K562 (cell line): ENCODE results near the gene HBQ1. TPM values are rescaled to one million over a fixed set of nuclear protein-coding genes. Genes with fewer than 3 reads are reported as not detected.
A peak's percentile ranks its signal among the peaks of the same experiment; 100 is the strongest.

Source experiments
- ATAC-seq: fragments of 200-7000 bp; cut with Tn5 transposase; 3 replicates; pipeline ENCODE4 v1.9.1; 2020; ENCODE audit warnings: moderate library complexity
- BruUV-seq: library from RNA; stranded (reverse); fragments of 400-500 nt; replicated peaks from 2 replicates; lab custom pipeline; 2021; lab: Mats Ljungman, UMichigan
- CTCF ChIA-PET: fragments of 300-600 bp; formaldehyde crosslinking; extraction: SDS; loops from one replicate; lab custom pipeline; 2021; ENCODE audit warnings: low intra/inter-chr PET ratio; lab: Yijun Ruan, JAX
- POLR2A ChIA-PET: fragments of 300-600, 350-650 bp; sonication (Branson Sonifier 250); formaldehyde crosslinking; extraction: SDS; loops from one replicate; lab custom pipeline; 2021; ENCODE audit warnings: antibody characterized with exemption, inconsistent platforms; lab: Yijun Ruan, JAX
- DNase-seq, 4 experiments: peaks; one replicate each; pipeline versions ENCODE4 v3.0.0 to v3.0.0-alpha.2; 2011 to 2018; ENCODE audit warnings: low spot score in 3 of 4, mixed read lengths in 3 of 4; ENCODE audit errors: extremely low read depth in 1 of 4
- FAIRE-seq: peaks from 2 replicates; lab custom pipeline; 2011; peaks lifted over from hg19 to GRCh38; lab: Jason Lieb, UNC
- H2AFZ ChIP-seq: 2 replicates; pipeline ENCODE4 v1.6.0; 2011; ENCODE audit warnings: low read depth, low read length, control low read depth, inconsistent platforms
- H3K27ac ChIP-seq: fragments of 200-600 bp; 3 replicates; pipeline ENCODE4 v1.8.0; 2011; ENCODE audit warnings: low read depth, mild to moderate bottlenecking, control low read depth, inconsistent platforms, low read length, moderate library complexity, mixed read lengths; ENCODE audit errors: extremely low read depth
- H3K27me3 ChIP-seq, 2 experiments: fragments of 300-600 bp in 1 of 2; 2 replicates in 1 of 2; 3 replicates in 1 of 2; pipeline versions ENCODE4 v1.6.0 to v1.8.0; 2011; ENCODE audit warnings: inconsistent platforms in 2 of 2, low read length in 2 of 2, mild to moderate bottlenecking in 1 of 2, mixed read lengths in 1 of 2, moderate library complexity in 1 of 2; ENCODE audit not compliant: control insufficient read depth in 2 of 2, insufficient read depth in 2 of 2
- H3K36me3 ChIP-seq: fragments of 300-600 bp; 3 replicates; pipeline ENCODE4 v1.8.0; 2011; ENCODE audit warnings: mild to moderate bottlenecking, low read length, inconsistent platforms; ENCODE audit not compliant: control insufficient read depth, insufficient read depth
- H3K4me1 ChIP-seq, 2 experiments: fragments of 200-600 bp in 1 of 2; replicated peaks in 1 of 2; 2 replicates in 1 of 2; 3 replicates in 1 of 2; pipeline versions ENCODE4 v1.5.1 to v1.8.0; 2011; ENCODE audit warnings: inconsistent platforms in 2 of 2, low read length in 2 of 2, mild to moderate bottlenecking in 1 of 2, mixed read lengths in 1 of 2, moderate library complexity in 1 of 2; ENCODE audit not compliant: control insufficient read depth in 2 of 2, insufficient read depth in 2 of 2
- H3K4me2 ChIP-seq: 2 replicates; pipeline ENCODE4 v1.6.1; 2011; ENCODE audit warnings: low read length, control low read depth, inconsistent platforms, mixed read lengths; ENCODE audit not compliant: insufficient read depth
- H3K4me3 ChIP-seq: fragments of 200-600 bp; sonication (generic), shearing (Covaris generic); 2 replicates; pipeline ENCODE4 v1.5.1; 2016; ENCODE audit warnings: control low read depth, inconsistent platforms
- H3K79me2 ChIP-seq: fragments of 200-600 bp; 3 replicates; pipeline ENCODE4 v1.8.0; 2011; ENCODE audit warnings: low read length, inconsistent platforms; ENCODE audit not compliant: control insufficient read depth, insufficient read depth
- H3K9ac ChIP-seq, 2 experiments: 2 replicates each; pipeline versions ENCODE4 v1.6.0 to v1.6.1; 2011; ENCODE audit warnings: low read depth in 2 of 2, low read length in 2 of 2, control low read depth in 1 of 2, inconsistent platforms in 1 of 2, mild to moderate bottlenecking in 1 of 2, mixed read lengths in 1 of 2; ENCODE audit not compliant: insufficient read depth in 1 of 2
- H3K9me1 ChIP-seq: one replicate; pipeline ENCODE4 v1.6.0; 2011; ENCODE audit warnings: inconsistent platforms, mild to moderate bottlenecking, low read length, moderate library complexity; ENCODE audit not compliant: control insufficient read depth, insufficient read depth
- H3K9me3 ChIP-seq: replicated peaks from 2 replicates; pipeline ENCODE4 v1.5.1; 2011; ENCODE audit warnings: low read depth, low read length, inconsistent platforms; ENCODE audit not compliant: control insufficient read depth, insufficient read depth
- H4K20me1 ChIP-seq: replicated peaks from 2 replicates; pipeline ENCODE4 v1.6.1; 2011; ENCODE audit warnings: low read length, inconsistent platforms, mixed read lengths; ENCODE audit not compliant: control insufficient read depth, insufficient read depth
- ATF7 ChIP-seq: fragments of 450-650 bp; IDR thresholded peaks from 2 replicates; pipeline ENCODE4 v1.7.1; 2014; ENCODE audit warnings: mild to moderate bottlenecking, moderate library complexity
- CHD1 ChIP-seq: fragments of 200-600 bp; sonication (generic); IDR thresholded peaks from one replicate; pipeline ENCODE4 v1.6.1; 2012; ENCODE audit warnings: mild to moderate bottlenecking, moderate library complexity, low read length, inconsistent platforms
- GATA2 ChIP-seq: sonication (generic); formaldehyde crosslinking; IDR thresholded peaks from 2 replicates; pipeline ENCODE4 v1.4.0; 2020; ENCODE audit warnings: mild to moderate bottlenecking, missing genetic modification reagents
- GTF2E2 ChIP-seq: fragments of 200-800 bp; sonication (Bioruptor generic); IDR thresholded peaks from 2 replicates; pipeline ENCODE4 v1.6.1; 2016; ENCODE audit warnings: missing genetic modification characterization, missing compliant biosample characterization
- MYBL2 ChIP-seq, 2 experiments: fragments of 450-650 bp in 1 of 2; sonication (generic) in 1 of 2; formaldehyde crosslinking in 1 of 2; IDR thresholded peaks; 2 replicates each; pipeline versions ENCODE4 v1.6.1 to v1.8.1; 2017 to 2022; ENCODE audit warnings: borderline replicate concordance in 1 of 2, inconsistent platforms in 1 of 2, low read depth in 1 of 2, mild to moderate bottlenecking in 1 of 2, missing genetic modification reagents in 1 of 2, moderate library complexity in 1 of 2
- NFE2L1 ChIP-seq: fragments of 450-650 bp; IDR thresholded peaks from 2 replicates; pipeline ENCODE4 v1.6.1; 2016; ENCODE audit warnings: missing genetic modification characterization, low read depth, mild to moderate bottlenecking, missing compliant biosample characterization, moderate library complexity, borderline replicate concordance
- PCBP2 ChIP-seq: fragments of 200-400 bp; formaldehyde crosslinking; IDR thresholded peaks from 2 replicates; pipeline ENCODE4 v1.6.1; 2018; ENCODE audit warnings: low read length, low read depth, mild to moderate bottlenecking, moderate library complexity; ENCODE audit not compliant: poor library complexity, severe bottlenecking
- POLR2H ChIP-seq: IDR thresholded peaks from 2 replicates; pipeline ENCODE4 v1.6.1; 2016; ENCODE audit warnings: missing genetic modification characterization, low read depth, mild to moderate bottlenecking, control low read depth, missing compliant biosample characterization, moderate library complexity
- ZNF3 ChIP-seq: fragments of 250-450 bp; sonication (Bioruptor Pico); IDR thresholded peaks from 2 replicates; pipeline ENCODE4 v1.5.0; 2021; ENCODE audit warnings: mild to moderate bottlenecking, moderate library complexity
- ZNF318 ChIP-seq, 2 experiments: fragments of 450-650 bp; IDR thresholded peaks; 2 replicates each; pipeline ENCODE4 v1.6.1; 2016; ENCODE audit warnings: mild to moderate bottlenecking in 2 of 2, borderline replicate concordance in 1 of 2, low read depth in 1 of 2, moderate library complexity in 1 of 2
- ZNF644 ChIP-seq: fragments of 200-800 bp; sonication (Bioruptor generic); IDR thresholded peaks from 2 replicates; pipeline ENCODE4 v1.6.1; 2016; ENCODE audit warnings: low read depth, missing genetic modification characterization, missing compliant biosample characterization
- WGBS: fragments of 100-300 bp; shearing (Covaris generic); methylation state at CpG from one replicate; pipeline ENCODE4 v1.1.6; 2016; ENCODE audit warnings: low coverage, mixed read lengths; ENCODE audit not compliant: insufficient coverage; ENCODE audit errors: missing lambda C conversion rate; 5-methylcytosine and 5-hydroxymethylcytosine counted together
- in situ Hi-C: fragments of 300-500 bp; cut with MboI; formaldehyde crosslinking; loops from 4 replicates; pipeline ENCODE4 v1.15.0; 2018; ENCODE audit warnings: inconsistent platforms, mixed read lengths
- intact Hi-C: fragments of 100-400 bp; cut with micrococcal nuclease; formaldehyde crosslinking; loops from 2 replicates; pipeline ENCODE4 v1.14.2; 2022
- polyA plus RNA-seq, 8 experiments: library from polyadenylated mRNA; depleted of rRNA in 4 of 8; stranded (reverse) in 5 of 8; unstranded in 3 of 8; fragments of >200 nt; fragmentation: Nextera tagmentation in 2 of 8; fragmentation: Illumina TruSeq in 1 of 8; extraction: Ambion mirVana in 2 of 8; extraction: Trizol in 1 of 8; gene quantifications; 2 replicates each; pipeline versions ENCODE4 v1.2.1 to v1.2.3, GENCODE V29; 2011 to 2014; ENCODE audit warnings: inconsistent platforms in 1 of 8, missing spikeins in 1 of 8
- total RNA-seq, 7 experiments: library from RNA; depleted of rRNA in 6 of 7; stranded (reverse); fragments of >200 nt in 6 of 7; fragmentation: Illumina TruSeq in 2 of 7; extraction: Trizol in 2 of 7; gene quantifications; 2 replicates each; pipeline versions ENCODE4 v1.2.1 to v1.2.3, GENCODE V29; 2011 to 2021; ENCODE audit warnings: low replicate concordance in 1 of 7

The HBQ1 gene
- total and polyA plus RNA-seq, 9 of the 15 experiments (the other 6 are each of a cell fraction or from before 2014, with no cell fraction given) = 2.3 to 190 (median 19.8) TPM

GRCh38 chr16:169014-169413 lies 11.2 kb upstream of the HBQ1 start:
- Histone ChIP-seq H3K4me2 (peak overlapping the region; percentile 35; the same call in 1 of the 2 replicates), H3K27ac (no peak overlapping the region), H3K9me3 (no peaks in the 10 kb centered on the region), H3K4me1 (peaks cover 10 to 61% of the 10 kb centered on the region in 2 experiments; a peak in 4 of 5 replicates), H2AFZ (no peak overlapping the region), H3K4me3 (no peak overlapping the region), H3K79me2 (peaks cover 4% of the 10 kb centered on the region; the same call in 1 of the 3 replicates), H3K9me1 (no peaks in the 10 kb centered on the region), H3K27me3 (no peaks in the 10 kb centered on the region), H4K20me1 (no peaks in the 10 kb centered on the region), H3K36me3 (no peaks in the 10 kb centered on the region), H3K9ac (peak overlapping the region in 1 of 2 experiments; percentile 23; a peak in 2 of 4 replicates)
- 58% methylated on average over 3 of the region's 3 CpGs for WGBS
- in situ Hi-C loops = no loop called here
- DNase-seq (no peak), FAIRE-seq (no peak), ATAC-seq (no peak)
- no peak for TF ChIP-seq ZNF644
- no peak for TF ChIP-seq ZNF3
- no peak for TF ChIP-seq MYBL2 (IDR thresholded peaks at IDR 0.05; ENCODE audit: low read depth)
- TF ChIP-seq MYBL2 (CRISPR knock-in tag; IDR thresholded peaks at IDR 0.05; ENCODE audit: borderline replicate concordance) = no peak
- TF ChIP-seq ATF7 = no peak
- no peak for TF ChIP-seq POLR2H
- no peak for TF ChIP-seq GTF2E2 (tag)
- no peak for TF ChIP-seq ZNF318 (IDR thresholded peaks at IDR 0.05; ENCODE audit: borderline replicate concordance in 1 of 2, low read depth in 1 of 2)
- TF ChIP-seq CHD1 = no peak
- no peak for TF ChIP-seq GATA2 (CRISPR knock-in tag)
- TF ChIP-seq NFE2L1 (tag) = no peak
- no peak for TF ChIP-seq PCBP2
- ChIA-PET POLR2A (interaction anchor here (0.6 kb wide), 4 partner anchors 17 to 511 kb away, joined by 3 to 4 read pairs (median 3); partner anchors contain the start of gene STUB1), CTCF (no interaction called here)
- intact Hi-C loops = no loop called here
- BruUV-seq = no TSS peak
